CMK (cell line): ENCODE results near the gene NEDD9.

Source experiments
- DNase-seq: peaks from one replicate; pipeline ENCODE4 v3.0.0-alpha.2; 2010; ENCODE audit warnings: low read depth

The NEDD9 gene

DNA sequence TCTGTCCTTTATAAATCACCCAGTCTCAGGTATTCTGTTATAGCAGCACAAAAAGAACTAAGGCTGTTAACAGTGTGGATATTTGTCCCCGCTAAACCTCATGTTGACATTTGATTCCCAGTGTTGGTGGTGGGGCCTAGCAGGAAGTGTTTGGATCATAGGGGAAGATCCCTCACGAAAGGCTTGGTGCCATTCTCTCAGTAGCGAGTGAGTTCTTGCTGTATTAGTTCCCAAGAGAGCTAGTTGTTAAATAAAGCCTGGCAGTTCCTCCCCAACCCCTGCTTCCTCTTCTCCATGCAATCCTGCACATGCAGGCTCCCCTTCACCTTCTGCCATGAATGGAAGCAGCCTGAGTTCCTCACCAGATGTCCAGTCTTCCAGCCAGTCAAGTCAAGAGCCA lies 91.2 kb downstream of the NEDD9 start:
- DNase-seq, result no peak

DNA sequence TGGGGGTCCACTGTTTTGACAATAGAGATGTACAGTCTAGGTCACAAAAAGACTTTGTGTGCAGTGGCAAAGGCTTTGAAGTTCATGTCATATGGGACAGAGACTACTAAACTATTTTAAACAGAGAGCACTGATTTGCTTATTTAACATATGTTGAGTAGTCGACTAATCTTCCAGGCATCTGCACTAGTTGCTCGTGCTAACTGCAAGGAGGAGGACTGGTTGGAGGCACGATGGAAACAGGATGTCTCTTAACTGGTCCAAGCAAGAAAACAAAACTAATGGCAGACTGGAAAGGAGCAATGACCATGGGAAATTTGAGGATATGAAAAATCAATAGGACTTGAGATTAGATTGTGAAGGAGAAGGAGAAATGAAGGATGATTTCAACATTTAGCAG lies 92.4 kb downstream of the NEDD9 start:
- no peak for DNase-seq

DNA sequence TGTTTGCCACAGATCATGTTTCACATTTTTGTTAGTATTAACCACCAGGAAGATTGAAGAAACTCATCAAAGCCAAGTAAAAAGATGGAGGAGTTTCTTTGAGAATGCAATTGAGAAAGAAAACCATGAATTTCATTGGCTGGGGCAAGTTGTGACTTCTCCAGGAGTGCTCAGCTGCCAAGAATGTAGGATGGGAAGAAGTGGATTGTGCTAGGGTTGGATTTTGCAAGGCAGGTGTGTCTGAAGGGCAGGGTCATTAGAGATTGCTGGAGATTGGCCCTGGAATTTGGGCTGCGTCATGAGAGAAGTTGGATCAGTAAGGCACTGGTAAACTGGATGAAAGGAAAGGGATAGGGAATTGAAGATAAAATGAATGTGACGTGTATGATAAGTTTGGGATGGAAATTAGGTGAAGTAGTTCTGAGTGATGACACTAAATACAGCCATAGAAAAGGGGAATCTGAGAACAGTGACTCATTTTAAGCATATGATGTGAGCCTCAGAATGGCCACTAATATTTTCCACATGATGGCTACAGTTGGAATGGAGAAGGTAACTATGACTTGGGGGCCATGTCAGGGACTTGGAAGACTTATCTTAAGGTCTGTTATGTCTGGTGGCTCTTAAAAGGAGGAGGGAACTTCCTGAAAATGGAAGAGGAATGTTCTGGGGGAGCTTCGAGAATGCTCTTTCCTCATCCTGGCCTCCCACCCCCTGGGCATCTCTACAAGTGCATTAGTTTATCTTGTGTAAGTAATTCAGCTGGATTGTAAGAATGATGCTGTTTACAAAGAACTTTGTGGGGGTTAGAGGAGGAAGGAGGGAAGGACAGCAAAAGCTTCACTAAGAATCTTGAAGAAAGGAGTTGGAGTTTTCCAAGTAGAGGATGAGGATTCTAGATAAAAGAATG lies 93.2 kb downstream of the NEDD9 start:
- no peak for DNase-seq

DNA sequence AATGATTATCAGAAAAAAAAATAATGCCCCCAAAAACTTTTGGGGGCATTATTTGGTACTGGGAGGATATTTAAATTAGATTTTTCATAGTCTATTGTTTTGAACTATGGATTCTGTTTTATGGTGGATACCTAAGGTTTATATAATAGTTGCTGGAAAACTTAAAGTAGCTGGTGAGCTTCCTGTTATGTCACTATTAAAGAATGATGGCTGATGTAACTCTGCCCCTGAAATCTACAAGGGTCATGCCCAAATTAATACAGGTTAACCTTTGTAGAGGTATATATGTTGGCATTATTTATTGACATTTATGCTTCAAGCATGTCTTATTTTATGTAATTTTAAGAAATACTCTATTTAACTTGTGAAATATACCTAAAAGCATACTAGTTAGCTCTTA lies 95.7 kb downstream of the NEDD9 start:
- no peak for DNase-seq
